NCI-H146 treated with DMSO at 0.1 percent for 48 hours (cell line): Measurements from ENCODE around the gene OAS1.
"Not testable (repeated sequence)": the region's sequence is repeated elsewhere in the genome, so short reads cannot be mapped to it uniquely, and the experiment has no call there.

Source experiments
- DNase-seq: peaks from one replicate; lab custom pipeline; 2025; ENCODE audit not compliant: unreplicated experiment; lab: John Stamatoyannopoulos, UW

OAS1 gene

GRCh38 chr12:112900298-112901145, 6.2 kb upstream of the OAS1 start:
- DNase-seq, result peak; percentile 47

- no peak for DNase-seq
These were observed 5.5 kb upstream of the OAS1 start for GRCh38 chr12:112901271-112901670.

- DNase-seq, result no peak
These were observed 2.2 kb upstream of the OAS1 start for GRCh38 chr12:112904571-112904970.

GRCh38 chr12:112905451-112906089, 1.2 kb upstream of the OAS1 start:
- no peak for DNase-seq

GRCh38 chr12:112907415-112908157, 824 bp downstream of the OAS1 start:
- no peak for DNase-seq

- DNase-seq, result no peak
These were observed 1.8 kb downstream of the OAS1 start for GRCh38 chr12:112908548-112908947.

GRCh38 chr12:112909693-112910092, 2.9 kb downstream of the OAS1 start:
- DNase-seq, result no peak

- DNase-seq, result no peak
These were observed 6.4 kb downstream of the OAS1 start for GRCh38 chr12:112913038-112913688.

- DNase-seq, result not testable (repeated sequence)
These were observed 7.1 kb downstream of the OAS1 start for GRCh38 chr12:112913888-112914287.

GRCh38 chr12:112916270-112916669, 9.5 kb downstream of the OAS1 start:
- DNase-seq, result no peak

GRCh38 chr12:112919121-112919520, 12.4 kb downstream of the OAS1 start:
- DNase-seq, result no peak

- no peak for DNase-seq
These were observed 18.2 kb downstream of the OAS1 start for GRCh38 chr12:112924986-112925385.

GRCh38 chr12:112926416-112927033, 19.8 kb downstream of the OAS1 start:
- not testable (repeated sequence) for DNase-seq

- DNase-seq, result no peak
These were observed 20.7 kb downstream of the OAS1 start for GRCh38 chr12:112927475-112927874.

GRCh38 chr12:112927925-112928324, 21.2 kb downstream of the OAS1 start:
- DNase-seq, result no peak

GRCh38 chr12:112928978-112929377, 22.2 kb downstream of the OAS1 start:
- no peak for DNase-seq

- no peak for DNase-seq
These were observed 23.0 kb downstream of the OAS1 start for GRCh38 chr12:112929715-112930114.

- no peak for DNase-seq
These were observed 23.6 kb downstream of the OAS1 start for GRCh38 chr12:112930350-112930749.

- DNase-seq, result no peak
These were observed 25.8 kb downstream of the OAS1 start for GRCh38 chr12:112932485-112933128.

- no peak for DNase-seq
These were observed 26.4 kb downstream of the OAS1 start for GRCh38 chr12:112933129-112933505.
